ENCODE measurements around the gene CYTH1.

DNA sequence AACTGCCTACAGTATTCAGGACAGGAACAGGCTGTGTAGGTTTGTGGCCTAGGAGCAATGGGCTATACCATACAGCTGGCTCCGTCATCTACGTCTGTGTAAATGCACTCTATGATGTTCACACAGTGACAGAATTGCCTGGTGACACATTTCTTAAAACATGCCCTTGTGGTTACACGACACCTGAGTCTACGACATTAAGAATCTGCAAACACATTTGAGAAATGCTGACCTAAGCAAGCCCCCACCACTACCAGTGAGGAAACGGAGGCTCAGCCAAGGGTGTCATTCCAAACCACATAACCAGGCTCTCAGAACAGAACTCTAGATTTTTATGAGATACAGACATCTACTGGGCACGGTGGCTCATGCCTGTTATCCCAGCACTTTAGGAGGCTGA is 35.0 kb upstream of the CYTH1 start:
- TF ChIP-seq, protein P1, sequence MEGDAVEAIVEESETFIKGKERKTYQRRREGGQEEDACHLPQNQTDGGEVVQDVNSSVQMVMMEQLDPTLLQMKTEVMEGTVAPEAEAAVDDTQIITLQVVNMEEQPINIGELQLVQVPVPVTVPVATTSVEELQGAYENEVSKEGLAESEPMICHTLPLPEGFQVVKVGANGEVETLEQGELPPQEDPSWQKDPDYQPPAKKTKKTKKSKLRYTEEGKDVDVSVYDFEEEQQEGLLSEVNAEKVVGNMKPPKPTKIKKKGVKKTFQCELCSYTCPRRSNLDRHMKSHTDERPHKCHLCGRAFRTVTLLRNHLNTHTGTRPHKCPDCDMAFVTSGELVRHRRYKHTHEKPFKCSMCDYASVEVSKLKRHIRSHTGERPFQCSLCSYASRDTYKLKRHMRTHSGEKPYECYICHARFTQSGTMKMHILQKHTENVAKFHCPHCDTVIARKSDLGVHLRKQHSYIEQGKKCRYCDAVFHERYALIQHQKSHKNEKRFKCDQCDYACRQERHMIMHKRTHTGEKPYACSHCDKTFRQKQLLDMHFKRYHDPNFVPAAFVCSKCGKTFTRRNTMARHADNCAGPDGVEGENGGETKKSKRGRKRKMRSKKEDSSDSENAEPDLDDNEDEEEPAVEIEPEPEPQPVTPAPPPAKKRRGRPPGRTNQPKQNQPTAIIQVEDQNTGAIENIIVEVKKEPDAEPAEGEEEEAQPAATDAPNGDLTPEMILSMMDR (IDR thresholded peaks at IDR 0.05; ENCODE audit: low read length), result no peak
- no peak for TF ChIP-seq EZH2 (IDR thresholded peaks at IDR 0.05; ENCODE audit: borderline replicate concordance, low read length)
